Measurements from ENCODE around the gene METTL13.

Gene METTL13

GRCh38 chr1:171783816-171784530 lies 2.5 kb downstream of the METTL13 start:
- TF ChIP-seq CTCF (IDR thresholded peaks at IDR 0.05; ENCODE audit: borderline replicate concordance, control extremely low read depth, extremely low read depth, insufficient read depth, missing control alignments): no peak
- in situ Hi-C loops (cut with MboI; ENCODE audit: low sequenced_read_pairs, unreplicated experiment): no loop called here
- DNase-seq (ENCODE audit: low spot score): no peak

- no peak for TF ChIP-seq CTCF (IDR thresholded peaks at IDR 0.05; ENCODE audit: borderline replicate concordance, control extremely low read depth, extremely low read depth, insufficient read depth, missing control alignments)
- in situ Hi-C loops (cut with MboI; ENCODE audit: low sequenced_read_pairs, unreplicated experiment): no loop called here
- peak; percentile 37 for DNase-seq (ENCODE audit: low spot score)
Observed at GRCh38 chr1:171784784-171785183, 3.3 kb downstream of the METTL13 start.

- TF ChIP-seq CTCF (IDR thresholded peaks at IDR 0.05; ENCODE audit: borderline replicate concordance, control extremely low read depth, extremely low read depth, insufficient read depth, missing control alignments): no peak
- in situ Hi-C loops (cut with MboI; ENCODE audit: low sequenced_read_pairs, unreplicated experiment): no loop called here
Observed at GRCh38 chr1:171785766-171786165, 4.3 kb downstream of the METTL13 start.

GRCh38 chr1:171786534-171786933 lies 5.1 kb downstream of the METTL13 start:
- DNase-seq (ENCODE audit: low spot score): no peak
- TF ChIP-seq CTCF (IDR thresholded peaks at IDR 0.05; ENCODE audit: borderline replicate concordance, control extremely low read depth, extremely low read depth, insufficient read depth, missing control alignments): no peak
- in situ Hi-C loops (cut with MboI; ENCODE audit: low sequenced_read_pairs, unreplicated experiment): no loop called here

More at GRCh38 chr1:171785766-171786165, 4.3 kb downstream of the METTL13 start:
- no peak for DNase-seq (ENCODE audit: low spot score)

- no peak for DNase-seq (ENCODE audit: low spot score)
- TF ChIP-seq CTCF (IDR thresholded peaks at IDR 0.05; ENCODE audit: borderline replicate concordance, control extremely low read depth, extremely low read depth, insufficient read depth, missing control alignments): no peak
- in situ Hi-C loops (cut with MboI; ENCODE audit: low sequenced_read_pairs, unreplicated experiment): no loop called here
Observed at GRCh38 chr1:171787686-171788480, 6.4 kb downstream of the METTL13 start.

GRCh38 chr1:171788696-171789095 lies 7.2 kb downstream of the METTL13 start:
- no peak for DNase-seq (ENCODE audit: low spot score)
- TF ChIP-seq CTCF (IDR thresholded peaks at IDR 0.05; ENCODE audit: borderline replicate concordance, control extremely low read depth, extremely low read depth, insufficient read depth, missing control alignments): no peak
- in situ Hi-C loops (cut with MboI; ENCODE audit: low sequenced_read_pairs, unreplicated experiment): no loop called here
